AG04450 (cell line): ENCODE data around the gene TAF4. TPM values are rescaled to one million over a fixed set of nuclear protein-coding genes. Genes with fewer than 3 reads are reported as not detected.

Experiments
- CTCF ChIA-PET: fragments of 300-600, 350-600 bp; formaldehyde crosslinking; extraction: SDS; loops from one replicate; lab custom pipeline; 2022; ENCODE audit warnings: antibody characterized with exemption, inconsistent platforms; lab: Charles Lee
- POLR2A ChIA-PET: fragments of 350-600 bp; formaldehyde crosslinking; extraction: SDS; loops from one replicate; lab custom pipeline; 2021; ENCODE audit warnings: antibody characterized with exemption, inconsistent platforms; lab: Yijun Ruan, JAX
- DNase-seq: peaks from one replicate; pipeline ENCODE4 v3.0.0-alpha.2; 2011; ENCODE audit warnings: low read depth, low spot score
- H3K27ac ChIP-seq: one replicate; pipeline ENCODE4 v1.5.1; 2012; ENCODE audit warnings: low read depth, low read length, control low read depth
- H3K27me3 ChIP-seq: one replicate; pipeline ENCODE4 v1.6.0; 2012; ENCODE audit warnings: low read length; ENCODE audit not compliant: control insufficient read depth, insufficient read depth
- H3K4me3 ChIP-seq: 2 replicates; pipeline ENCODE4 v1.5.1; 2011; ENCODE audit warnings: mild to moderate bottlenecking, low read depth, low read length, control low read depth
- H3K9me3 ChIP-seq: 2 replicates; pipeline ENCODE4 v1.5.1; 2012; ENCODE audit warnings: low read length; ENCODE audit not compliant: control insufficient read depth, insufficient read depth
- polyA plus RNA-seq: library from polyadenylated mRNA; depleted of rRNA; stranded (reverse); fragments of >200 nt; gene quantifications from 2 replicates; pipeline ENCODE4 v1.2.3, GENCODE V29; 2011
- TF ChIP-seq, protein P1 (sequence below): IDR thresholded peaks from 2 replicates; pipeline ENCODE4 v1.5.1; 2011; ENCODE audit warnings: low read depth, low read length, control low read depth, inconsistent platforms

The TAF4 gene
- polyA plus RNA-seq, 1 experiment, result 2.7 TPM

DNA sequence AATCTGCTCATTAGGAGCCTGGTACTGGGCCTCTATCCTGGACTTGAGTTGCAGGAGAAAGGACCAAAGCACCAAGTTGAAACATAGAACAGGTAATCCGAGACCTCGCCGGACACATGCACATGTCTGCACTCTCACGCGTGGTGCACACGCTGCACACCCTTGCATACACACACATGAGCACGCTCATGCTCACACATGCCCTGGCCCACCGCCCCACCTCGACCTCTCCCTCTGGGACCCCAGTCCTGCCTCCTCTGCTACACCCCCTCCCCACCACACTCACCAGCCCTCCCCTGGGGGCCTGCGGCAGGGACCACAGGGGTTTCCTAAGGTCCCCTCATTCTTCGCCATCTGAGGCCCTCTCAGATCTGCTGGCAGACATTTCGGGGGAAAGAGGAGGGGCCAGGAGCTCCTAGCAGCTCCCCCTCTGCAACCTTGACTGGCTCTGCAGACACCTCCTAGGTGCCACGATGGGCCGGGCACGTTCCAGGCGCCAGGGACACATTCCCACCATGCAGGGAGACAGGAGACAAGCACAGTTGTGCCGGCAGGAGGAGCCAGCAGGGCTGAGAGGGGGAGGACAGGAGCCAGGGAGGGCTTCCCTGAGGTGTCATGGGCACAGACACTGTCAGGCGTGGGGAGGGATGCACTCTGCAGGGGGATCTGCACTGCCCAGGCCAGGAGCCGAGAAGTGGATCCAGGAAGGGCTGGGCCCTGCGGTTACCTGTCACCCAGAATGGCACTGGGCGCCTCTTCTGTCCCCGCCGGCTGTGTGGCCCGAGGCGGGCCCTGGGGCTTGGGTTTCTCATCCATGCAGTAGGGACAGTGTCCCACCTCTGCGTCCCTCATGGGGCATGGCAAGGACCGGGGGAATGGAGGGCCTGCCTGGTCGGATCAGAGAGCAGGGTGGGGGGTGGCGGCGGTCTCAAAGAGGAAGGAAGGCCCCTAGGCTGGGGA lies 31.0 kb upstream of the TAF4 start:
- Histone ChIP-seq H3K27ac (no peak overlapping the region), H3K27me3 (peaks cover 6% of the 10 kb centered on the region), H3K9me3 (peaks cover 57% of the 10 kb centered on the region), H3K4me3 (no peak overlapping the region)
- TF ChIP-seq, protein P1, sequence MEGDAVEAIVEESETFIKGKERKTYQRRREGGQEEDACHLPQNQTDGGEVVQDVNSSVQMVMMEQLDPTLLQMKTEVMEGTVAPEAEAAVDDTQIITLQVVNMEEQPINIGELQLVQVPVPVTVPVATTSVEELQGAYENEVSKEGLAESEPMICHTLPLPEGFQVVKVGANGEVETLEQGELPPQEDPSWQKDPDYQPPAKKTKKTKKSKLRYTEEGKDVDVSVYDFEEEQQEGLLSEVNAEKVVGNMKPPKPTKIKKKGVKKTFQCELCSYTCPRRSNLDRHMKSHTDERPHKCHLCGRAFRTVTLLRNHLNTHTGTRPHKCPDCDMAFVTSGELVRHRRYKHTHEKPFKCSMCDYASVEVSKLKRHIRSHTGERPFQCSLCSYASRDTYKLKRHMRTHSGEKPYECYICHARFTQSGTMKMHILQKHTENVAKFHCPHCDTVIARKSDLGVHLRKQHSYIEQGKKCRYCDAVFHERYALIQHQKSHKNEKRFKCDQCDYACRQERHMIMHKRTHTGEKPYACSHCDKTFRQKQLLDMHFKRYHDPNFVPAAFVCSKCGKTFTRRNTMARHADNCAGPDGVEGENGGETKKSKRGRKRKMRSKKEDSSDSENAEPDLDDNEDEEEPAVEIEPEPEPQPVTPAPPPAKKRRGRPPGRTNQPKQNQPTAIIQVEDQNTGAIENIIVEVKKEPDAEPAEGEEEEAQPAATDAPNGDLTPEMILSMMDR, result no peak
- ChIA-PET CTCF (no interaction called here), POLR2A (no interaction called here)
- DNase-seq, result no peak

DNA sequence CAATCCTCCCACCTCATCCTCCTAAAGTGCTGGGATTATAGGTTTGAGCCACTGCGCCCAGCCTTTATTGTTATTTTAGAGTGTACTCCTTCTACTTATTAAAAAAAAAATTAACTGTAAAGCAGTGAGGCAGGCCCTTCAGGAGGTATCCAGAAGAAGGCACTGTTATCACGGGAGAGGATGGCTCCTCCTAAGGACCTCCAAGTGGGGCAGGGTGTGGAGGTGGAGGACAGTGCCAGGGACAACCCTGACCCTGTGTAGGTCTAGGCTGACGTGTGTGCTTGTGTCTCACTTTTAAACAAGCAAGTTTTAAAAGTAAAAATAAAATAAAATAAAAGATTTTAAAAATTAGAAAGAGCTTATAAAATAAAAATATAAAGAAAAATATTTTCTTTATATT lies 23.7 kb upstream of the TAF4 start:
- TF ChIP-seq, protein P1, result no peak
- no peak overlapping the region for H3K27ac ChIP-seq
- H3K27me3 ChIP-seq, result no peaks in the 10 kb centered on the region
- POLR2A ChIA-PET, result interaction anchor here (0.7 kb wide), 1 partner anchor 533 kb away, joined by 3 read pairs; no protein-coding TSS in a partner anchor
- CTCF ChIA-PET, result interaction anchor here (0.6 to 1.3 kb wide), 3 partner anchors 21 to 46 kb away, joined by 3 read pairs; no protein-coding TSS in a partner anchor
- H3K4me3 ChIP-seq, result no peak overlapping the region
- no peak for DNase-seq
- H3K9me3 ChIP-seq, result peaks cover 14% of the 10 kb centered on the region; the same call in 1 of the 2 replicates

DNA sequence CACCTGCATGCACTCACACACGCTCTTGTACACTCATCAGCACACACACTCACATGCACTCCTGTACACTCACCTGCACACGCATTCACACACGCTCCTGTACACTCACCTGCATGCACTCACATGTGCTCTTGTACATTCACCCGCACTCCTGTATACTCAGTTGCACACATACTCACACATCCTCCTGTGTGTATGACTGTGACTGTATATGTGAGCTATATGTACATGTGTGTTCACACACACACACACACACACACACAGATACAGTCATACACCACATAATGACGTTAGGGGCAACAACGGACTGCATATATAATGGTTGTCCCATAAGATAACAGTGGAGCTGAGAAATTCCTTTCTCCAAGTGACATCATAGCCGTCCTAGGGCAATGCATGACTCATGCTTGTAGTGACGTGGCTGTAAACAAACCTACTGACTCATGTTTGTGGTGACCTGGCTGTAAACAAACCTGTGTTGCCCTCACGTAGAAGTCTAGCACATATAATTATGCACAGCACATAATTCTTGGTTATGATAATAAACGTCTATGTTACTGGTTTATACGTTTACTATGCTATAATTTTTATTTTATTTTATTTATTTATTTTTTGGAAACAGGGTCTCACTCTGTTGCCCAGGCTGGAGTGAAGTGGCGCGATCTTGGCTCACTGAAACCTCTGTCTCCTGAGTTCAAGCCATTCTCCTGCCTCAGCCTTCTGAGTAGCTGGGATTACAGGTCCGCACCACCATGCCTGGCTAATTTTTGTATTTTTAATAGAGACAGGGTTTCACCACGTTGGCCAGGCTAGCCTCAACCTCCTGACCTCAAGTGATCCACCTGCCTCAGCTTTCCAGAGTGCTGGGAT lies 22.8 kb upstream of the TAF4 start:
- DNase-seq, result peak; percentile 84
- POLR2A ChIA-PET, result interaction anchor here (1.1 kb wide), 1 partner anchor 33 kb away, joined by 3 read pairs; the partner anchor contains the start of gene LSM14B
- H3K27ac ChIP-seq, result peak overlapping the region; percentile 57

DNA sequence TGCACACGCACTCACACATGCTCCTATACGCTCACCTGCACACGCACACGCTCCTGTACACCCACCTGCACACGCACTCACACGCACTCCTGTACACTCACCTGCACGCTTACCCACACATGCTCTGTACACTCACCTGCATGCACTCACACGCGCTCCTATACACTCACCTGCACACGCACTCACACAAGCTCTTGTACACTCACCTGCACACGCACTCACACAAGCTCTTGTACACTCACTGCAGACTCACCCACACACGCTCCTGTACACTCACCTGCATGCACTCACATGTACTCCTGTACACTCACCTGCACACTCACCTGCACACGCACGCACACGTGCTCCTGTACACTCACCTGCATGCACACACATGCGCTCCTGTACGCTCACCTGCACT lies 22.0 kb upstream of the TAF4 start:
- Histone ChIP-seq H3K27me3 (no peaks in the 10 kb centered on the region), H3K9me3 (peaks cover 10% of the 10 kb centered on the region; the same call in 1 of the 2 replicates), H3K27ac (no peak overlapping the region), H3K4me3 (no peak overlapping the region)
- TF ChIP-seq, protein P1, result no peak
- no peak for DNase-seq
- CTCF ChIA-PET, result no interaction called here
- POLR2A ChIA-PET, result no interaction called here

More for the DNA sequence above, 22.8 kb upstream of the TAF4 start:
- Histone ChIP-seq H3K4me3 (no peak overlapping the region), H3K9me3 (peaks cover 14% of the 10 kb centered on the region; the same call in 1 of the 2 replicates), H3K27me3 (no peaks in the 10 kb centered on the region)
- TF ChIP-seq, protein P1, result no peak
- CTCF ChIA-PET, result interaction anchor here (1.3 kb wide), 1 partner anchor 45 kb away, joined by 3 read pairs; no protein-coding TSS in a partner anchor
